Measurements from ENCODE around the gene CREBBP.

CREBBP gene

GRCh38 chr16:3789375-3790099 is 91.0 kb downstream of the CREBBP start:
- TF ChIP-seq FOXP2 (optimal IDR thresholded peaks at IDR 0.05; ENCODE audit: borderline replicate concordance, extremely low read depth, extremely low read length, insufficient read depth) (no peak), POLR2AphosphoS5 (IDR thresholded peaks at IDR 0.05; ENCODE audit: low read depth, low read length) (no peak), REST (IDR thresholded peaks at IDR 0.05; ENCODE audit: insufficient read depth in 1 of 2, low read depth in 2 of 2, low read length in 2 of 2) (no peak), SIN3A (IDR thresholded peaks at IDR 0.05; ENCODE audit: borderline replicate concordance, insufficient read depth, low read length) (no peak), TAF1 (IDR thresholded peaks at IDR 0.05; ENCODE audit: borderline replicate concordance, insufficient read depth, low read length) (no peak)

GRCh38 chr16:3788711-3789374 is 91.7 kb downstream of the CREBBP start:
- TF ChIP-seq SIN3A (IDR thresholded peaks at IDR 0.05; ENCODE audit: borderline replicate concordance, insufficient read depth, low read length) = no peak
- no peak for TF ChIP-seq POLR2AphosphoS5 (IDR thresholded peaks at IDR 0.05; ENCODE audit: low read depth, low read length)
- no peak for TF ChIP-seq TAF1 (IDR thresholded peaks at IDR 0.05; ENCODE audit: borderline replicate concordance, insufficient read depth, low read length)
- no peak for TF ChIP-seq FOXP2 (optimal IDR thresholded peaks at IDR 0.05; ENCODE audit: borderline replicate concordance, extremely low read depth, extremely low read length, insufficient read depth)

DNA sequence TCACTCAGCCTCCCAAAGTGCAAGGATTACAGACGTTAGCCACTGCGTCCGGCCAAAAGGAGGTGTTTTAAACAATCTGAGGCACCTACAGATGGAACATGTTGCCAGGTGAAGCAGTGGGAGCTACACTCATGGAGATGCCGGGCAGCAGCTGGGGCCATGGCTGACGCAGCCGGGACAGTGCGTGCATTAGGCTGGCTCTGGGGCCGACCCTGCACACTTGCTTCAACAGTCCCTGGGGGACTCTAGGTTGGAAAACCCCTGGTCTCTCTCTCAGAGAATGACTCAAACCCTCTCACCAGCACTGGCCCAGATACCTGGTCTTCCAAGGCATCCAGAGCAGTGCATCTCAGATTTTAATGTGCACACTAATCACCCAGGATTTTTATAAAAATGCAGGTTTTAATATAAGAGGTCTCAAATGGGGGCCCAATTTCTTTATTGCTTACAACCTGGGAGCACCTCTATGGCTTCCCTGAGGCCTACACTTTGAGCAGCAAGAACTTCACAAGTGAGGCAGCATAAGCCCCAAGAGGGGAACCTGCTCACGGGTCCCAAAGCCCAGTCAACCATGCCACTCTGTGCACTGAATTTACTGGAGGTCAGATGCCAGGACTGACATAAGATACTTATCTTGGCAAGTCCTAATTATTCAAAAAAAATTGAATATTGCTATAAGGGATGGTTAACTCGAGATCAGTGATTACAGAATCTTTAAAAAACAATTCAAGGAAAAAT is 92.4 kb downstream of the CREBBP start:
- no peak for TF ChIP-seq POLR2AphosphoS5 (IDR thresholded peaks at IDR 0.05; ENCODE audit: low read depth, low read length)
- no peak for TF ChIP-seq REST (IDR thresholded peaks at IDR 0.05; ENCODE audit: insufficient read depth in 1 of 2, low read depth in 2 of 2, low read length in 2 of 2)
- no peak for TF ChIP-seq SIN3A (IDR thresholded peaks at IDR 0.05; ENCODE audit: borderline replicate concordance, insufficient read depth, low read length)
- no peak for TF ChIP-seq TAF1 (IDR thresholded peaks at IDR 0.05; ENCODE audit: borderline replicate concordance, insufficient read depth, low read length)
- TF ChIP-seq FOXP2 (optimal IDR thresholded peaks at IDR 0.05; ENCODE audit: borderline replicate concordance, extremely low read depth, extremely low read length, insufficient read depth) = no peak

- TF ChIP-seq FOXP2 (optimal IDR thresholded peaks at IDR 0.05; ENCODE audit: borderline replicate concordance, extremely low read depth, extremely low read length, insufficient read depth) (no peak), TAF1 (IDR thresholded peaks at IDR 0.05; ENCODE audit: borderline replicate concordance, insufficient read depth, low read length) (no peak), REST (IDR thresholded peaks at IDR 0.05; ENCODE audit: insufficient read depth in 1 of 2, low read depth in 2 of 2, low read length in 2 of 2) (no peak), SIN3A (IDR thresholded peaks at IDR 0.05; ENCODE audit: borderline replicate concordance, insufficient read depth, low read length) (no peak), POLR2AphosphoS5 (IDR thresholded peaks at IDR 0.05; ENCODE audit: low read depth, low read length) (no peak)
These were observed 95.1 kb downstream of the CREBBP start for GRCh38 chr16:3785413-3785812.

- TF ChIP-seq TAF1 (IDR thresholded peaks at IDR 0.05; ENCODE audit: borderline replicate concordance, insufficient read depth, low read length) (no peak), POLR2AphosphoS5 (IDR thresholded peaks at IDR 0.05; ENCODE audit: low read depth, low read length) (no peak), FOXP2 (optimal IDR thresholded peaks at IDR 0.05; ENCODE audit: borderline replicate concordance, extremely low read depth, extremely low read length, insufficient read depth) (no peak), REST (IDR thresholded peaks at IDR 0.05; ENCODE audit: insufficient read depth in 1 of 2, low read depth in 2 of 2, low read length in 2 of 2) (no peak), SIN3A (IDR thresholded peaks at IDR 0.05; ENCODE audit: borderline replicate concordance, insufficient read depth, low read length) (no peak)
These were observed 97.0 kb downstream of the CREBBP start for GRCh38 chr16:3783516-3783915.
